ENCODE data around the gene TMEM161A.

Gene TMEM161A

GRCh38 chr19:19132912-19133311 lies 5.4 kb downstream of the TMEM161A start:
- H3K79me2 ChIP-seq (ENCODE audit: insufficient read depth, low read length), result peaks cover 20% of the 10 kb centered on the region
- H2AFZ ChIP-seq (ENCODE audit: low read depth, low read length), result no peak overlapping the region
- H3K4me2 ChIP-seq (ENCODE audit: insufficient read depth, low read length), result no peak overlapping the region
- ATAC-seq (ENCODE audit: insufficient read depth, low read depth) (no peak), DNase-seq (no peak)
- H3K9me3 ChIP-seq (ENCODE audit: insufficient read depth, low read length, severe bottlenecking), result peaks cover 7% of the 10 kb centered on the region
- peaks cover 6% of the 10 kb centered on the region; the same call in 1 of the 2 replicates for H4K20me1 ChIP-seq (ENCODE audit: insufficient read depth, low read length)
- H3K27ac ChIP-seq (ENCODE audit: low read length), result no peak overlapping the region
- H3K4me1 ChIP-seq (ENCODE audit: insufficient read depth, low read length), result peaks cover 11% of the 10 kb centered on the region
- no peak overlapping the region for H3K4me3 ChIP-seq (ENCODE audit: low read depth in 1 of 2, low read length in 2 of 2)
- H3K36me3 ChIP-seq (ENCODE audit: insufficient read depth, low read length), result peaks cover 19% of the 10 kb centered on the region
- no peak overlapping the region for H3K9ac ChIP-seq (ENCODE audit: low read depth, low read length)
- H3K27me3 ChIP-seq (ENCODE audit: insufficient read depth, low read length, poor library complexity), result no peaks in the 10 kb centered on the region
- TF ChIP-seq EZH2 (IDR thresholded peaks at IDR 0.05; ENCODE audit: borderline replicate concordance, low read depth, low read length, severe bottlenecking), result no peak
- TF ChIP-seq CTCF (IDR thresholded peaks at IDR 0.05; ENCODE audit: borderline replicate concordance, extremely low read depth, low read length, poor library complexity, severe bottlenecking), result no peak

GRCh38 chr19:19131989-19132388 lies 6.3 kb downstream of the TMEM161A start:
- peaks cover 7% of the 10 kb centered on the region for H3K9me3 ChIP-seq (ENCODE audit: insufficient read depth, low read length, severe bottlenecking)
- no peak overlapping the region for H3K9ac ChIP-seq (ENCODE audit: low read depth, low read length)
- H3K79me2 ChIP-seq (ENCODE audit: insufficient read depth, low read length), result peaks cover 11% of the 10 kb centered on the region
- no peak overlapping the region for H3K27ac ChIP-seq (ENCODE audit: low read length)
- no peak overlapping the region for H3K4me3 ChIP-seq (ENCODE audit: low read depth in 1 of 2, low read length in 2 of 2)
- H4K20me1 ChIP-seq (ENCODE audit: insufficient read depth, low read length), result peaks cover 6% of the 10 kb centered on the region; the same call in 1 of the 2 replicates
- no peak for ATAC-seq (ENCODE audit: insufficient read depth, low read depth)
- H2AFZ ChIP-seq (ENCODE audit: low read depth, low read length), result no peak overlapping the region
- H3K4me2 ChIP-seq (ENCODE audit: insufficient read depth, low read length), result no peak overlapping the region
- no peaks in the 10 kb centered on the region for H3K27me3 ChIP-seq (ENCODE audit: insufficient read depth, low read length, poor library complexity)
- H3K36me3 ChIP-seq (ENCODE audit: insufficient read depth, low read length), result peaks cover 19% of the 10 kb centered on the region
- peaks cover 2% of the 10 kb centered on the region for H3K4me1 ChIP-seq (ENCODE audit: insufficient read depth, low read length)
- no peak for TF ChIP-seq EZH2 (IDR thresholded peaks at IDR 0.05; ENCODE audit: borderline replicate concordance, low read depth, low read length, severe bottlenecking)
- TF ChIP-seq CTCF (IDR thresholded peaks at IDR 0.05; ENCODE audit: borderline replicate concordance, extremely low read depth, low read length, poor library complexity, severe bottlenecking), result no peak
- no peak for DNase-seq

GRCh38 chr19:19126102-19126501 lies 12.2 kb downstream of the TMEM161A start:
- Histone ChIP-seq H3K4me1 (ENCODE audit: insufficient read depth, low read length) (no peaks in the 10 kb centered on the region), H3K79me2 (ENCODE audit: insufficient read depth, low read length) (no peaks in the 10 kb centered on the region), H2AFZ (ENCODE audit: low read depth, low read length) (no peak overlapping the region), H3K4me2 (ENCODE audit: insufficient read depth, low read length) (no peak overlapping the region), H4K20me1 (ENCODE audit: insufficient read depth, low read length) (no peaks in the 10 kb centered on the region), H3K4me3 (ENCODE audit: low read depth in 1 of 2, low read length in 2 of 2) (no peak overlapping the region), H3K9me3 (ENCODE audit: insufficient read depth, low read length, severe bottlenecking) (peaks cover 10% of the 10 kb centered on the region), H3K9ac (ENCODE audit: low read depth, low read length) (no peak overlapping the region), H3K27me3 (ENCODE audit: insufficient read depth, low read length, poor library complexity) (no peaks in the 10 kb centered on the region), H3K36me3 (ENCODE audit: insufficient read depth, low read length) (peaks cover 27% of the 10 kb centered on the region), H3K27ac (ENCODE audit: low read length) (no peak overlapping the region)
- ATAC-seq (ENCODE audit: insufficient read depth, low read depth) (no peak), DNase-seq (no peak)
- TF ChIP-seq CTCF (IDR thresholded peaks at IDR 0.05; ENCODE audit: borderline replicate concordance, extremely low read depth, low read length, poor library complexity, severe bottlenecking) (no peak), EZH2 (IDR thresholded peaks at IDR 0.05; ENCODE audit: borderline replicate concordance, low read depth, low read length, severe bottlenecking) (no peak)

GRCh38 chr19:19123386-19123785 lies 14.9 kb downstream of the TMEM161A start:
- no peak overlapping the region for H3K4me3 ChIP-seq (ENCODE audit: low read depth in 1 of 2, low read length in 2 of 2)
- no peaks in the 10 kb centered on the region for H3K79me2 ChIP-seq (ENCODE audit: insufficient read depth, low read length)
- no peak overlapping the region for H3K4me2 ChIP-seq (ENCODE audit: insufficient read depth, low read length)
- no peaks in the 10 kb centered on the region for H3K4me1 ChIP-seq (ENCODE audit: insufficient read depth, low read length)
- H3K27ac ChIP-seq (ENCODE audit: low read length), result no peak overlapping the region
- TF ChIP-seq CTCF (IDR thresholded peaks at IDR 0.05; ENCODE audit: borderline replicate concordance, extremely low read depth, low read length, poor library complexity, severe bottlenecking), result no peak
- TF ChIP-seq EZH2 (IDR thresholded peaks at IDR 0.05; ENCODE audit: borderline replicate concordance, low read depth, low read length, severe bottlenecking), result no peak
- no peaks in the 10 kb centered on the region for H4K20me1 ChIP-seq (ENCODE audit: insufficient read depth, low read length)
- H3K9me3 ChIP-seq (ENCODE audit: insufficient read depth, low read length, severe bottlenecking), result peaks cover 10% of the 10 kb centered on the region
- H3K36me3 ChIP-seq (ENCODE audit: insufficient read depth, low read length), result peaks cover 44% of the 10 kb centered on the region
- no peak overlapping the region for H3K9ac ChIP-seq (ENCODE audit: low read depth, low read length)
- H3K27me3 ChIP-seq (ENCODE audit: insufficient read depth, low read length, poor library complexity), result no peaks in the 10 kb centered on the region
- ATAC-seq (ENCODE audit: insufficient read depth, low read depth) (no peak), DNase-seq (no peak)
- H2AFZ ChIP-seq (ENCODE audit: low read depth, low read length), result no peak overlapping the region
